ENCODE results near the gene CSF3.

The CSF3 gene

DNA sequence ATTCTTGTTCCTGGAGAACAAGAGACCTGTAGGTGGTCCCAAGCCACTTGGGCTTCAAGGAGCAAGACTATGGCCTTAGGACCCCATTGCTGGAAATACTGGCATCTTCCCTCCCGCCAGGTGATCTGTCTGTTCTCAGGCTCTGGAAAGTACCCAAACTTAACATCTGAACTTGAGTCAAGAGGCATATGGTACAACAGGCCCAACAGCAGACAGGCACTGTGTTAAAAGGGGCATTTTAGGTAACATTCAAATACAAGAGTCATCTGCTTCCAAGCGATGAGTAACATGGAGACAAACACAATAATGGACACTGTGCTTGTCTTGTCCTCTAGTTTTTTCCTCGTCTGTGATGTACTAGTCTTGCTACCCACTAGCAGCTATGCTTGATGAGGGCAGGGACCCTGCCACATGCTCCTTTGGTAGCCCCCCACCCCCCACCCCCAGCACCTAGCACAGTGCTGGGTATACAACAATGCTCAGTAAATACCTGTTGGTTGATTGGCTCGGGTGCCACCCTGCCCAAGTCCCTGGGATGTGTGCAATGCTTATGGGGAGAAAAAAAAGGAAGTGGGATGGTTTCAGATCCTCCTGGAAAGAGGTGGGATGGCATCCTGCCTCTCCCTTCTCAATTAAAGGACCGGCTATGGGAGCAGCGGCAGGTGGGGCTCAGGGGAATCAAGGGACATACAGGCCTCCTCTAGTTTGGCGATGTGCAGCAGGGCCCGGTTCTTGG, 19.4 kb downstream of the CSF3 start:
- DNase-seq, result no peak
- no peak for TF ChIP-seq CTCF (IDR thresholded peaks at IDR 0.05; ENCODE audit: low read depth, low read length, missing control alignments)
- no peaks in the 10 kb centered on the region for H3K27me3 ChIP-seq (replicated peaks)
- no peak overlapping the region for H3K4me3 ChIP-seq (ENCODE audit: low read depth, low read length)
- in situ Hi-C loops (cut with HindIII; ENCODE audit: low pct_ligation_motif_present, low sequenced_read_pairs), result no loop called here
- H3K27ac ChIP-seq, result no peak overlapping the region
- peaks cover 21% of the 10 kb centered on the region for H3K36me3 ChIP-seq (replicated peaks)

- H3K27ac ChIP-seq, result no peak overlapping the region
- peak; percentile 47 for DNase-seq
- in situ Hi-C loops (cut with HindIII; ENCODE audit: low pct_ligation_motif_present, low sequenced_read_pairs), result no loop called here
- H3K4me3 ChIP-seq (ENCODE audit: low read depth, low read length), result no peak overlapping the region
- peak; percentile 97 for TF ChIP-seq CTCF (IDR thresholded peaks at IDR 0.05; ENCODE audit: low read depth, low read length, missing control alignments)
- no peaks in the 10 kb centered on the region for H3K27me3 ChIP-seq (replicated peaks)
- peaks cover 16% of the 10 kb centered on the region for H3K36me3 ChIP-seq (replicated peaks)
Observed at GRCh38 chr17:40035162-40035559, 19.9 kb downstream of the CSF3 start.

- peak; percentile 87 for TF ChIP-seq CTCF (IDR thresholded peaks at IDR 0.05; ENCODE audit: low read depth, low read length, missing control alignments)
- no peak overlapping the region for H3K4me3 ChIP-seq (ENCODE audit: low read depth, low read length)
- H3K27ac ChIP-seq, result peak overlapping the region; percentile 20
- H3K27me3 ChIP-seq (replicated peaks), result no peaks in the 10 kb centered on the region
- DNase-seq, result peak; percentile 87
- H3K36me3 ChIP-seq (replicated peaks), result peaks cover under 1% of the 10 kb centered on the region
- in situ Hi-C loops (cut with HindIII; ENCODE audit: low pct_ligation_motif_present, low sequenced_read_pairs), result no loop called here
Observed at GRCh38 chr17:40038882-40039513, 23.8 kb downstream of the CSF3 start.

- Histone ChIP-seq H3K27me3 (replicated peaks) (no peaks in the 10 kb centered on the region), H3K27ac (no peak overlapping the region), H3K4me3 (ENCODE audit: low read depth, low read length) (no peak overlapping the region), H3K36me3 (replicated peaks) (no peaks in the 10 kb centered on the region)
- no peak for TF ChIP-seq CTCF (IDR thresholded peaks at IDR 0.05; ENCODE audit: low read depth, low read length, missing control alignments)
- in situ Hi-C loops (cut with HindIII; ENCODE audit: low pct_ligation_motif_present, low sequenced_read_pairs), result no loop called here
- no peak for DNase-seq
Observed at GRCh38 chr17:40041196-40041595, 26.0 kb downstream of the CSF3 start.

- Histone ChIP-seq H3K27me3 (replicated peaks) (no peaks in the 10 kb centered on the region), H3K4me3 (ENCODE audit: low read depth, low read length) (no peak overlapping the region), H3K27ac (no peak overlapping the region), H3K36me3 (replicated peaks) (peaks cover 11% of the 10 kb centered on the region)
- no peak for TF ChIP-seq CTCF (IDR thresholded peaks at IDR 0.05; ENCODE audit: low read depth, low read length, missing control alignments)
- in situ Hi-C loops (cut with HindIII; ENCODE audit: low pct_ligation_motif_present, low sequenced_read_pairs), result no loop called here
- no peak for DNase-seq
Observed at GRCh38 chr17:40056379-40057015, 41.3 kb downstream of the CSF3 start.

All from brain microvascular endothelial cell (primary cell).